DOHH2 (cell line): Measurements from ENCODE around the gene KLF9.
A peak's percentile ranks its signal among the peaks of the same experiment; 100 is the strongest.

Source experiments
- H3F3A ChIP-seq: fragments of 200-600 bp; sonication (generic), shearing (Covaris generic); 2 replicates; pipeline ENCODE4 v1.6.0; 2016; ENCODE audit warnings: antibody characterized with exemption, mild to moderate bottlenecking; ENCODE audit not compliant: control insufficient read depth, insufficient read depth
- H3K27ac ChIP-seq: fragments of 200-600 bp; sonication (generic); 2 replicates; pipeline ENCODE4 v1.5.1; 2014; ENCODE audit warnings: low read depth, mild to moderate bottlenecking, low read length, moderate library complexity
- H3K27me3 ChIP-seq: fragments of 200-600 bp; sonication (generic); 2 replicates; pipeline ENCODE4 v1.6.1; 2014; ENCODE audit warnings: mild to moderate bottlenecking, low read length, mixed read lengths; ENCODE audit not compliant: control insufficient read depth
- H3K36me3 ChIP-seq: fragments of 200-600 bp; sonication (generic); 2 replicates; pipeline ENCODE4 v1.6.1; 2014; ENCODE audit warnings: mild to moderate bottlenecking, low read length, moderate library complexity, mixed read lengths; ENCODE audit not compliant: control insufficient read depth
- H3K4me1 ChIP-seq: fragments of 200-600 bp; sonication (generic); 2 replicates; pipeline ENCODE4 v1.6.1; 2014; ENCODE audit warnings: mild to moderate bottlenecking, low read length, mixed read lengths; ENCODE audit not compliant: control insufficient read depth
- H3K4me2 ChIP-seq: fragments of 200-600 bp; sonication (generic); 2 replicates; pipeline ENCODE4 v1.6.0; 2014; ENCODE audit warnings: mild to moderate bottlenecking, low read length, moderate library complexity
- H3K4me3 ChIP-seq: fragments of 200-600 bp; sonication (generic); 2 replicates; pipeline ENCODE4 v1.5.1; 2014; ENCODE audit warnings: mild to moderate bottlenecking, low read length, mixed read lengths
- H3K79me2 ChIP-seq: fragments of 200-600 bp; sonication (generic); 2 replicates; pipeline ENCODE4 v1.6.1; 2014; ENCODE audit warnings: mild to moderate bottlenecking, low read length, mixed read lengths; ENCODE audit not compliant: control insufficient read depth
- H3K9me2 ChIP-seq: fragments of 200-600 bp; sonication (generic); replicated peaks from 2 replicates; pipeline ENCODE4 v1.6.1; 2014; ENCODE audit warnings: mild to moderate bottlenecking, low read length, mixed read lengths; ENCODE audit not compliant: control insufficient read depth
- H3K9me3 ChIP-seq: fragments of 200-600 bp; sonication (generic); 2 replicates; pipeline ENCODE4 v1.6.1; 2014; ENCODE audit warnings: antibody characterized with exemption, low read length, mixed read lengths; ENCODE audit not compliant: control insufficient read depth, insufficient read depth
- H4K20me1 ChIP-seq: fragments of 200-600 bp; sonication (generic); 2 replicates; pipeline ENCODE4 v1.6.0; 2014; ENCODE audit warnings: low read depth, mild to moderate bottlenecking, antibody characterized with exemption, low read length, moderate library complexity; ENCODE audit not compliant: control insufficient read depth, insufficient read depth
- EZH2phosphoT487 ChIP-seq: fragments of 200-600 bp; sonication (generic); IDR thresholded peaks from 2 replicates; pipeline ENCODE4 v1.6.1; 2017; ENCODE audit warnings: borderline replicate concordance, mild to moderate bottlenecking, antibody characterized with exemption, low read length, moderate library complexity, mixed read lengths
- TF ChIP-seq, protein P1 (sequence below): fragments of 200-600 bp; sonication (generic); IDR thresholded peaks from one replicate; pipeline ENCODE4 v1.5.1; 2014; ENCODE audit warnings: antibody characterized with exemption, mild to moderate bottlenecking, low read depth, low read length; ENCODE audit not compliant: poor library complexity, severe bottlenecking

KLF9 gene

DNA sequence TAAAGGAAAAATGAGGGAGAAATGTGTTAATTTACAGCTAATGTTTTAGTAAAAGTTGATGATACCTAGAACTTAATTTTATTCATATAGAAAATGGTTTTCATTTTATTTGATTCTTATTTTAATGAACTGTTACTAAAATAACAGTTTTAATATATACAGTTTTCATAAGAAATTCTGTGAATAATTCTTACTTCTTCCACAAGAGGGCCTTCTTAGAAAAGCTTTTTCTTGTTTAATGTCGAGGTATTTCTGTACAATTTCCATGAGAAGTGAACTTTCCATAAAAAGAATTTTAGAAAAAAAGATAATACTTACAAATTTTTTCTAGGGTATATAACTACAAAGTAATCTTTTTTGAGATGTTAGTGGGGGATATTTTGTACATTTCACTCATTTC lies 73.9 kb downstream of the KLF9 start:
- no peak for TF ChIP-seq EZH2phosphoT487
- TF ChIP-seq, protein P1, sequence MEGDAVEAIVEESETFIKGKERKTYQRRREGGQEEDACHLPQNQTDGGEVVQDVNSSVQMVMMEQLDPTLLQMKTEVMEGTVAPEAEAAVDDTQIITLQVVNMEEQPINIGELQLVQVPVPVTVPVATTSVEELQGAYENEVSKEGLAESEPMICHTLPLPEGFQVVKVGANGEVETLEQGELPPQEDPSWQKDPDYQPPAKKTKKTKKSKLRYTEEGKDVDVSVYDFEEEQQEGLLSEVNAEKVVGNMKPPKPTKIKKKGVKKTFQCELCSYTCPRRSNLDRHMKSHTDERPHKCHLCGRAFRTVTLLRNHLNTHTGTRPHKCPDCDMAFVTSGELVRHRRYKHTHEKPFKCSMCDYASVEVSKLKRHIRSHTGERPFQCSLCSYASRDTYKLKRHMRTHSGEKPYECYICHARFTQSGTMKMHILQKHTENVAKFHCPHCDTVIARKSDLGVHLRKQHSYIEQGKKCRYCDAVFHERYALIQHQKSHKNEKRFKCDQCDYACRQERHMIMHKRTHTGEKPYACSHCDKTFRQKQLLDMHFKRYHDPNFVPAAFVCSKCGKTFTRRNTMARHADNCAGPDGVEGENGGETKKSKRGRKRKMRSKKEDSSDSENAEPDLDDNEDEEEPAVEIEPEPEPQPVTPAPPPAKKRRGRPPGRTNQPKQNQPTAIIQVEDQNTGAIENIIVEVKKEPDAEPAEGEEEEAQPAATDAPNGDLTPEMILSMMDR = peak; percentile 36
- H3K27me3 ChIP-seq = no peaks in the 10 kb centered on the region
- H3K36me3 ChIP-seq = peaks cover 17% of the 10 kb centered on the region
- H3F3A ChIP-seq = peaks cover 7% of the 10 kb centered on the region; the same call in 1 of the 2 replicates
- peaks cover 3% of the 10 kb centered on the region; the same call in 1 of the 2 replicates for H4K20me1 ChIP-seq
- H3K9me3 ChIP-seq = no peaks in the 10 kb centered on the region
- H3K27ac ChIP-seq = no peak overlapping the region
- H3K79me2 ChIP-seq = no peaks in the 10 kb centered on the region
- H3K9me2 ChIP-seq = no peaks in the 10 kb centered on the region
- H3K4me3 ChIP-seq = no peak overlapping the region
- H3K4me2 ChIP-seq = no peak overlapping the region
- H3K4me1 ChIP-seq = no peaks in the 10 kb centered on the region
